ENCODE measurements around the gene NECAP2. TPM values are rescaled to one million over a fixed set of nuclear protein-coding genes. Genes with fewer than 3 reads are reported as not detected.

NECAP2 gene
- total and polyA plus RNA-seq, 2 experiments from 2014 or later, result 34.4 to 38.4 TPM

- Histone ChIP-seq H3K36me3 (no peaks in the 10 kb centered on the region), H3K4me3 (no peak overlapping the region), H3K27me3 (no peaks in the 10 kb centered on the region), H3K4me1 (ENCODE audit: low read depth) (no peaks in the 10 kb centered on the region), H3K9me3 (ENCODE audit: low read depth) (no peaks in the 10 kb centered on the region), H3K27ac (no peak overlapping the region)
- peak in 1 of 2 donors; percentile 13 for DNase-seq (ENCODE audit: low read depth in 1 of 2, low spot score in 1 of 2)
- TF ChIP-seq CTCF (IDR thresholded peaks at IDR 0.05; ENCODE audit: low read depth, low read length), result no peak
These were observed 9.9 kb upstream of the NECAP2 start for GRCh38 chr1:16430606-16431005.

- H3K4me3 ChIP-seq, result no peak overlapping the region
- no peaks in the 10 kb centered on the region for H3K36me3 ChIP-seq
- no peak for DNase-seq (ENCODE audit: low read depth in 1 of 2, low spot score in 1 of 2)
- H3K27ac ChIP-seq, result no peak overlapping the region
- H3K4me1 ChIP-seq (ENCODE audit: low read depth), result no peaks in the 10 kb centered on the region
- H3K27me3 ChIP-seq, result no peaks in the 10 kb centered on the region
- H3K9me3 ChIP-seq (ENCODE audit: low read depth), result no peaks in the 10 kb centered on the region
- no peak for TF ChIP-seq CTCF (IDR thresholded peaks at IDR 0.05; ENCODE audit: low read depth, low read length)
These were observed 7.5 kb upstream of the NECAP2 start for GRCh38 chr1:16433030-16433429.

GRCh38 chr1:16434007-16434406 lies 6.5 kb upstream of the NECAP2 start:
- DNase-seq (ENCODE audit: low read depth in 1 of 2, low spot score in 1 of 2), result no peak
- no peak overlapping the region for H3K4me3 ChIP-seq
- H3K36me3 ChIP-seq, result no peaks in the 10 kb centered on the region
- no peak overlapping the region for H3K27ac ChIP-seq
- H3K9me3 ChIP-seq (ENCODE audit: low read depth), result no peaks in the 10 kb centered on the region
- no peaks in the 10 kb centered on the region for H3K4me1 ChIP-seq (ENCODE audit: low read depth)
- H3K27me3 ChIP-seq, result no peaks in the 10 kb centered on the region
- no peak for TF ChIP-seq CTCF (IDR thresholded peaks at IDR 0.05; ENCODE audit: low read depth, low read length)

GRCh38 chr1:16434501-16434900 lies 6.0 kb upstream of the NECAP2 start:
- H3K4me3 ChIP-seq, result no peak overlapping the region
- H3K27ac ChIP-seq, result no peak overlapping the region
- no peaks in the 10 kb centered on the region for H3K9me3 ChIP-seq (ENCODE audit: low read depth)
- peak in 1 of 2 donors; percentile 22 for DNase-seq (ENCODE audit: low read depth in 1 of 2, low spot score in 1 of 2)
- no peaks in the 10 kb centered on the region for H3K4me1 ChIP-seq (ENCODE audit: low read depth)
- no peak for TF ChIP-seq CTCF (IDR thresholded peaks at IDR 0.05; ENCODE audit: low read depth, low read length)
- no peaks in the 10 kb centered on the region for H3K36me3 ChIP-seq
- no peaks in the 10 kb centered on the region for H3K27me3 ChIP-seq

- no peak for DNase-seq (ENCODE audit: low read depth in 1 of 2, low spot score in 1 of 2)
- Histone ChIP-seq H3K9me3 (ENCODE audit: low read depth) (no peaks in the 10 kb centered on the region), H3K4me1 (ENCODE audit: low read depth) (peaks cover 7% of the 10 kb centered on the region), H3K27ac (no peak within 1 kb of the TSS), H3K36me3 (no peaks in the 10 kb centered on the region), H3K27me3 (no peaks in the 10 kb centered on the region), H3K4me3 (no peak within 1 kb of the TSS)
- no peak for TF ChIP-seq CTCF (IDR thresholded peaks at IDR 0.05; ENCODE audit: low read depth, low read length)
These were observed 3.5 kb upstream of the NECAP2 start, which contains the start of gene SPATA21 for GRCh38 chr1:16436946-16437474. Gene SPATA21 (minus strand): TSS chr1:16437424. CDS start chr1:16431371, 6,053 bp downstream.
